Effector memory CD4-positive, alpha-beta T cell (primary cell): ENCODE measurements around the gene RELCH.

Source experiments
- DNase-seq, 3 donors: peaks; one replicate each; pipeline ENCODE4 v3.0.0-alpha.2; 2020
- H3K27ac ChIP-seq: 2 replicates; pipeline ENCODE4 v1.7.0; 2013; ENCODE audit warnings: mild to moderate bottlenecking, low read length, moderate library complexity; ENCODE audit not compliant: insufficient read depth, poor library complexity, severe bottlenecking
- H3K27me3 ChIP-seq: replicated peaks from 2 replicates; pipeline ENCODE4 v1.7.0; 2013; ENCODE audit warnings: mild to moderate bottlenecking, low read length; ENCODE audit not compliant: insufficient read depth, control insufficient read depth, poor library complexity, severe bottlenecking
- H3K36me3 ChIP-seq: 2 replicates; pipeline ENCODE4 v1.7.0; 2013; ENCODE audit warnings: mild to moderate bottlenecking, low read length, moderate library complexity; ENCODE audit not compliant: control insufficient read depth, insufficient read depth
- H3K4me1 ChIP-seq: 2 replicates; pipeline ENCODE4 v1.7.0; 2013; ENCODE audit warnings: low read length, mild to moderate bottlenecking; ENCODE audit not compliant: control insufficient read depth, insufficient read depth, poor library complexity, severe bottlenecking
- H3K4me3 ChIP-seq: 2 replicates; pipeline ENCODE4 v1.7.0; 2013; ENCODE audit warnings: low read length, low read depth, mild to moderate bottlenecking; ENCODE audit not compliant: insufficient read depth, poor library complexity, severe bottlenecking
- H3K9me3 ChIP-seq: 2 replicates; pipeline ENCODE4 v1.7.0; 2013; ENCODE audit warnings: mild to moderate bottlenecking, low read length, moderate library complexity; ENCODE audit not compliant: control insufficient read depth

RELCH gene

GRCh38 chr18:62325806-62326645 is 139.0 kb downstream of the RELCH start:
- Histone ChIP-seq H3K4me1 (peaks cover 16% of the 10 kb centered on the region), H3K36me3 (no peaks in the 10 kb centered on the region), H3K27me3 (peaks cover 34% of the 10 kb centered on the region), H3K27ac (no peak overlapping the region), H3K4me3 (peak overlapping the region; percentile 66), H3K9me3 (no peaks in the 10 kb centered on the region)
- DNase-seq = no peak

GRCh38 chr18:62326646-62327348 is 139.7 kb downstream of the RELCH start:
- peaks cover 34% of the 10 kb centered on the region for H3K27me3 ChIP-seq
- H3K36me3 ChIP-seq = no peaks in the 10 kb centered on the region
- no peak overlapping the region for H3K4me3 ChIP-seq

GRCh38 chr18:62327977-62328376 is 140.9 kb downstream of the RELCH start:
- Histone ChIP-seq H3K27me3 (peaks cover 34% of the 10 kb centered on the region), H3K4me1 (peaks cover 16% of the 10 kb centered on the region), H3K27ac (no peak overlapping the region), H3K36me3 (no peaks in the 10 kb centered on the region), H3K4me3 (no peak overlapping the region), H3K9me3 (no peaks in the 10 kb centered on the region)
- no peak for DNase-seq

More at GRCh38 chr18:62326646-62327348, 139.7 kb downstream of the RELCH start:
- Histone ChIP-seq H3K4me1 (peaks cover 16% of the 10 kb centered on the region), H3K27ac (no peak overlapping the region), H3K9me3 (no peaks in the 10 kb centered on the region)
- no peak for DNase-seq

- Histone ChIP-seq H3K27me3 (peaks cover 34% of the 10 kb centered on the region), H3K4me1 (peaks cover 16% of the 10 kb centered on the region)
- DNase-seq = no peak
Observed at GRCh38 chr18:62328586-62329525, 141.8 kb downstream of the RELCH start.

GRCh38 chr18:62329691-62330454 is 142.8 kb downstream of the RELCH start:
- DNase-seq = no peak
- peaks cover 34% of the 10 kb centered on the region for H3K27me3 ChIP-seq
- peaks cover 13% of the 10 kb centered on the region for H3K4me1 ChIP-seq
- no peak overlapping the region for H3K27ac ChIP-seq
- no peaks in the 10 kb centered on the region for H3K36me3 ChIP-seq
- H3K4me3 ChIP-seq = no peak overlapping the region
- H3K9me3 ChIP-seq = no peaks in the 10 kb centered on the region

More at GRCh38 chr18:62328586-62329525, 141.8 kb downstream of the RELCH start:
- no peaks in the 10 kb centered on the region for H3K36me3 ChIP-seq
- H3K27ac ChIP-seq = no peak overlapping the region
- H3K9me3 ChIP-seq = no peaks in the 10 kb centered on the region
- no peak overlapping the region for H3K4me3 ChIP-seq

- no peak for DNase-seq
- Histone ChIP-seq H3K36me3 (no peaks in the 10 kb centered on the region), H3K27ac (no peak overlapping the region), H3K4me1 (peaks cover 11% of the 10 kb centered on the region), H3K27me3 (peaks cover 30% of the 10 kb centered on the region), H3K4me3 (no peak overlapping the region), H3K9me3 (no peaks in the 10 kb centered on the region)
Observed at GRCh38 chr18:62330650-62331049, 143.6 kb downstream of the RELCH start.

GRCh38 chr18:62331581-62332356 is 144.7 kb downstream of the RELCH start:
- Histone ChIP-seq H3K4me3 (no peak overlapping the region), H3K27me3 (peaks cover 21% of the 10 kb centered on the region), H3K36me3 (no peaks in the 10 kb centered on the region), H3K4me1 (peaks cover 3% of the 10 kb centered on the region), H3K27ac (no peak overlapping the region), H3K9me3 (no peaks in the 10 kb centered on the region)
- no peak for DNase-seq

GRCh38 chr18:62332431-62332830 is 145.4 kb downstream of the RELCH start:
- Histone ChIP-seq H3K27me3 (peaks cover 14% of the 10 kb centered on the region), H3K9me3 (no peaks in the 10 kb centered on the region), H3K4me3 (no peak overlapping the region), H3K27ac (no peak overlapping the region), H3K4me1 (peaks cover under 1% of the 10 kb centered on the region), H3K36me3 (no peaks in the 10 kb centered on the region)
- DNase-seq = no peak
